DMS153 treated with DMSO at 0.1 percent for 48 hours (cell line): ENCODE results near the gene ADPRH.

Source experiments
- DNase-seq: peaks from one replicate; lab custom pipeline; 2025; ENCODE audit not compliant: unreplicated experiment; lab: John Stamatoyannopoulos, UW

ADPRH gene

DNA sequence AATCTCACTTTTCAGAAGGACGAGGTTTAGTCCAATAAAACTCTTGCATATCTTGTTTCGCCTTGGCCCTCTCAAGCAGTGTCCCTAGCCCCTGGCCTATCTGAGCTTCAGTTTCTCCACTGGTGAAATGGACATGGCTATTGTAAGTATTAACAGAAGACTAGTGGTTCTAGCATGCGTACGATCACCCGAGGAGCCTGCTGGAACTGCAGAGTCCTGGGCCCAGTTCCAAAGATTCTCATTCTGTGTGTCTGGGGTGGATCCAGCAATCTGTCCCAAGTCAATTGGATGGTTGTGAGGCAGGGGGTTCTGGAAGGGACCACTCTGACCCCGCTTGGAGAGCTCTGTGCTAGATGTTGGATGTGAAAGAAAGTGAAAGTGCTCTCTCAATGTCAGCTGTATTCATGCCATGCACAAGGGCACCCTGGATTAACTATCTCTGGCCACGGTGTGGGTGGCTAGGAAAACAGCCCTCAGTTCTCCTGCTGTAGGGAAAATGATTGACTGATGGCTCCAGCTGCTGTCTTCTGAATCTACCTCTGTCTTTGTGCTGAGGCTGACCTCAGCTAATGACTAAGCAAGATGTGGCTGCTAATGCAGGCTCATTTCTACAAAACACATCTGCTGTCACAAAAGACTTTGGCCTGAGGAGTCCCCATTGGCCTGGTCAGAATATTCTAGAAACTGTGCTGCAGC lies 16.5 kb downstream of the ADPRH start:
- DNase-seq = no peak

DNA sequence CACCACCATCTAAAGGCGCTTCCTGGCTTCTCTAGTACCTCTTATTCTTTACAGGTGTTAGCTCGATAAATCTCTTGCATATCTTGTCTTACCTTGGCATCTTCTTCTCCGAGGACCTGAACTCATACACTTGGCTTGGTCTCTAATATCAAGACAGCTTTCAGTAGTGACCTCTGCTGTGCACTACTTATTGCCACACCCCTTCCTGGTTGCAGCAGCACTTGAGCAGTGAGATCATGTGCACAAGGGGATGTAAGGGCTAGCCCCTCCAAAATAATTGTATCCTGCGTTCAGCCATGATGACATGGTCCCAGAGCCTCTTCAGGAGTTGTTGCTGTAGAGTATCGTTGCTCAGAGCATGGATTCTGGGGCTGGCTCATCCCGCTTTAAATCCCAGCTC lies 17.1 kb downstream of the ADPRH start:
- DNase-seq = no peak

GRCh38 chr3:119597548-119598288 lies 18.4 kb downstream of the ADPRH start, which contains the start of gene PLA1A:
TSS of gene PLA1A (plus strand) at chr3:119597885. CDS start at chr3:119597914, 29 bp downstream.
- DNase-seq = no peak

DNA sequence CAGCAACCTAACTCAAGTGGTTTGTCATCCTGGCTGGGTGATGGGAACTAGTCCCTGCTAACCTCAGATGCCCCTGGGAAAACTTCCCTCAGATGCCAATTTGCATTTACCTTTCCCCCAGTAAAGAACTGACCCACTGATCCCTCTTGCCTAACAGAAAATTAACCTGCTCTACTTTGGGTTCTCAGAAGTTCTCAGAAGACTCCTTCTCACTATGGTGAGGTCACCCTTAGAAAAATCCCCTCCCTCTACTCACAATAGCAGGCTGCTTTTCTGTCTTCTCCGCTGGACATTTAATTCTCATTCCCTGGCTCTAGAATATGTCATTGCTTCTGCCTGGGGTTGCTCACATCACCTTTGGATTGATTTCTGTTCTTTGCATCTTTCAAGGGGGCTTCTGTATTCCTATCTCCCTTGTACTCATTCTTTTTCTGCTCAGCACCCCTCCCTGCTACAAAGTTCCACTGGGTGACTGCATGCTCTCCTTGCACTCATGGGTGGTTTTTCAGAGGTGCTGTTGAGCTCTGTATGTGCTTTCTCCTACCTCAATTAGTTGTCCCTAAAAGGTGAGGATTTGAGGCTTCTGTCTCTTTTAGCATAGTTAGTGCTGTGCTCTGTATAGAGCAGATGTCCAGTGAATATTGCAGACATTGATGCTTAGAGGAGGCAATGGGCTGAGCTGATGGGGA lies 19.3 kb downstream of the ADPRH start:
- no peak for DNase-seq

- no peak for DNase-seq
Measured at GRCh38 chr3:119599558-119600174, 20.4 kb downstream of the ADPRH start.

GRCh38 chr3:119600732-119601131 lies 21.4 kb downstream of the ADPRH start:
- no peak for DNase-seq

DNA sequence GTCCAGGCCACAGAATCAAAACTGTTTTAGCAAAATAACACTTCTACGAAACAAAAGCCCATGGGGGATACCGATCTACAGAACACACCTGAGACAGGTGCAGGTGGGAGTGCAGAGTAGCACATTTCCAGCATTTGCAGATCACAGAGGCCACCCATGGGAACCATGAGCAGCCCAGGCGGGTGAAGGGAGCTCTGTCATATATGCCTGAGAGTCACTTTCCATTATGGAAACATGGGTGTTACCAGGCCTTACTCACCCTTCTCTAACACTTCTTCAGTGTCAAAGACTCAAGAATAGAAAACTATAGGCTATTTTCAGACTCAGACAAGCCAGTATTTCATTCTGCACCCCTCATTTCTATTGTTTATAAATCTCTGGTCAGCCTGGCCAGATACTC lies 21.9 kb downstream of the ADPRH start:
- no peak for DNase-seq

- DNase-seq = no peak
Measured at GRCh38 chr3:119602676-119603075, 23.4 kb downstream of the ADPRH start.

DNA sequence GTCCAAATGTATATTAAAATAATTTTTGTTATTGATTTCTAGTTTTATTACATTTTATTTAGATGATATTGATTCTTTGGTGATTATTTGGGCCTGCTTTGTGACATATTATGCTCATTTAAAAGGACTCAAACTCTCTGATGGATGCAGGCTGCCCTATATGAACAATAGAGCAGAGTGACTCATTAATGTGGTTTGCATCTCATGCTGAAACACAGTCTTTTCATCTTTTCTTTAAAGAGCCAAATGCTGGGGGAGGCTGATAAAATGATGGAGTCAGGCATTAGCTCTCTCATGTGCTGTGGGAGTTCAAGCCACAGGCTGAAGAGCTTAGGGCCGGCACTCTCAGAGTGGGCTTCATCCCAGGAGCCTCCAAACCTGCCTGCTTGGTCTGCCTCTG lies 25.6 kb downstream of the ADPRH start:
- no peak for DNase-seq

- DNase-seq = no peak
Measured at GRCh38 chr3:119608405-119609000, 29.2 kb downstream of the ADPRH start.

GRCh38 chr3:119609301-119609700 lies 30.0 kb downstream of the ADPRH start:
- no peak for DNase-seq

- no peak for DNase-seq
Measured at GRCh38 chr3:119611664-119612063, 32.4 kb downstream of the ADPRH start.

DNA sequence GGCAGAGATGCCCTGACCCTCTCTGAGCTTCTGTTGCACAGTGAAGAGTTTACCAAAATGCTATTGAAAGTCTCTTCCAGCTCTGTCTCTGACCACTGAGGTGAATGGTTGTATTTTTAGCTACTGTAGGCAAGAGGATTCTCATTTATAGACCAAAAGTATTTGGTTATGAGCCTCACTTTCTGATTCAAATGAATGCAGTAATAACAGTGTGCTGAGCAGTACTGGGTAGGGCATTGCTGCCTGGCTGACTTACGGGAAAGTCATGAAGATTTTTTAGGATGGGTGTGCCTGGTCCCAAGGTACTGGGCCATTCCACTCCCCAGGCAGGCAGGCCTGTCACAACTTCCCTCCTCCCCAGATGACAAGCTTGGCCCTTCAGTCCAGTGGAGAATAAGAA lies 33.9 kb downstream of the ADPRH start:
- DNase-seq = no peak

- DNase-seq = no peak
Measured at GRCh38 chr3:119613872-119614271, 34.6 kb downstream of the ADPRH start.

- DNase-seq = no peak
Measured at GRCh38 chr3:119616056-119616455, 36.8 kb downstream of the ADPRH start.

DNA sequence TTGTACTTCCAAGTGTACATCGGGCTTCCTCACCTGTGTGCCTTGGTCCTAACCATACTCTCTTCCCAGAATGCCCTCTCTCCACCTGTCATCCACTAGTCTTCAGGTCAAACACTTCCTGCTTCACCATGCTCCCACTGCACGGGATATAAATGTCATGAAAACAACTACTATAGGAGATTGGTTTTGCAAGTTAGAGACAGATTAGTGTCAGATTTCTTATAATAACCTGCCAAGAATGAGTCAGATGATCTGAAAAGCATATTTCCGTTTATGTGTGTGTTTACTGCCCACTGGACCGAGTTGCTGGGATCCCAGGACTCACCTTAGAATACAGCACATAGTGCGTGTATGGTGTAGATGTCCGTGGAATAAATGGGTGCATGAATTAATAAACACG lies 39.8 kb downstream of the ADPRH start:
- DNase-seq = no peak

- DNase-seq = no peak
Measured at GRCh38 chr3:119620899-119621298, 41.6 kb downstream of the ADPRH start.

DNA sequence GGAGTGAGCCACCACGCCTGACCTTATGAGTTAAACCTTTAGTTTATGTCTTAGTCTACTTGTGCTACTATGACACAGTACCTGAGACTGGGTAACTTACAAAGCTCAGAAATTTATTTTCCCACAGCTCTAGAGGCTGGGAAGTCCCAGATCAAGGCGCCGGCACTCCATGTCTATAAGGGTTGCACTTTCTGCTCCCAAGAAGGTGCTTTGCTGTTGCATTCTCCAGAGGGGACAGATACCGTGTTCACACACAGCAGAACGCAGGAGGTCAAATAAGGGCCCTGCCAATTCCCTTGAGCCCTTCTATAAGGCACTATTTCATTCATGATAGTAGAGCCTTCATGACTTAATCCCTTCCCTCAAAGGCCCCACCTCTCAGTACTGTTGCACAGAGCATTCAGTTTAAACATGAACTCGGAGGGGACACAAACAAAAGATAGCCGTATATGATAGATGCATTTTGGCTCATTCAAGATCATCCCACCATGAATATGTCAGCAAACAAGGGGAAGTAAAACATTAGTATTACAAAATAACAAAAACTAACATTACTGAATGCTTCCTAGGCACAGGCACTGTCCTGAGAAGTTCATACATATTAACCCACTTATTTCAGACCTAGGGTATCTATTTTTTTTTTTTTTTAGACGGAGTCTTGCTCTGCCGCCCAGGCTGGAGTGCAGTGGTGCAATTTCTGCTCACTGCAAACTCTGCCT lies 44.9 kb downstream of the ADPRH start:
- DNase-seq = no peak

DNA sequence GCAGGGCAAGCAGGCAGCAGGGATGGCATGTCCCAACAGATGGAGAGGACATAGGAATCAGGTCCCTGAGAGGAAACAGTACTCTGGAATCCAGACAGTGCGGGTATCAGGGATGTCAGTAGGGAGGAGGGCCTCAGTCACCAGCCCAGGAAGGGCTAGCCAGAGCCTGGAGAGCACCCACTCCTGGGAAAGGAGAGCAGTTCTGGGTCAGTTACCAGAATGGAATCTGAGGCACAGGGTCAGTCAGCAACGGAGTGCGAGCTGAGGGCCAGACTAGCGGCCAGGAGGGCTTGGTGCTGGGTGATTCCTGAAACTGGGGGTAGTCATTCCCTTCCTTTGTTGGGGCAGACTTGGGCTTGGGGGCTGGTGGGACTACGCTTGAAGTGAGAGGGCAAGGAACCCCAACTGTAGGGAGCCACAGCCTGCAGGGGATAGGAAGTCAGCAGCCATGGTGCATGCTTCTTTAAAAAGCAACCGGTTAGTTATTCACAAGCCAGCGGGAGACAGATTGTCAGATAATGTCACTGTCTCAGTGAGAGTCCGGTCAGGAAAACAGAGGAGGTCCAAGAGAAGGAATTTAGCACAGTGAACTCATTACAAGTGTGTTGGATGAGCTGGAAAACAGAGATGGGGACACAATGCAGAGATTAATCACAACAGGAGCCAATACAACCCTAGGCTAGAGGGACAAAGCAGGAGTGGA lies 46.3 kb downstream of the ADPRH start:
- DNase-seq = no peak

DNA sequence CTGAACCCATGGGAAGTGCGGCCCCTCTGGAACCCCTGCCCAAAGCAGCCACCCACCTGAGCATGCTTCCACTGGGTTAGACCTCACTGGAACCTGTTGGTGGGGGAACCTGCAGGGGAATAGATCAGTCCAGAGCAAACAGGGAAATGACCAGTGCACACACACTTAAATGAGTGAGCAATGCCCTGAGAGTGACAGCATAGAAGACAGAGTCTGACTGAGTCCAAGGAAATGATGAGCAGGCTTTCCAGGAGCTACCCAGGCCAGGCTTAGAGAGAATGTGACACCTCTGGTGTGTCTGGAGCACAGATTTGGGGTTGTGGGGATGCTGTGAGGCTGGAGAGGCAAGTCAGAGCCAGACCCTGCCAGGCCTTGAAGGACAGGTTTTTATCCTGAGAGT lies 46.9 kb downstream of the ADPRH start:
- no peak for DNase-seq
